SK-N-SH (cell line): ENCODE measurements around the gene CLEC5A. TPM values are rescaled to one million over a fixed set of nuclear protein-coding genes. Genes with fewer than 3 reads are reported as not detected.

ENCODE experiments used
- CTCF ChIA-PET: fragments of 300-600, 350-600 bp; formaldehyde crosslinking; extraction: SDS; loops from one replicate; lab custom pipeline; 2021; lab: Yijun Ruan, JAX
- POLR2A ChIA-PET: fragments of 350-600 bp; sonication (Branson Sonifier 250); formaldehyde crosslinking; extraction: SDS; loops from one replicate; lab custom pipeline; 2020; ENCODE audit warnings: antibody characterized with exemption, inconsistent platforms; lab: Yijun Ruan, JAX
- DNase-seq: peaks from one replicate; pipeline ENCODE4 v3.0.0; 2012
- H2AFZ ChIP-seq: fragments of 200-600 bp; sonication (generic); 2 replicates; pipeline ENCODE4 v1.8.1; 2016; ENCODE audit warnings: antibody characterized with exemption, mild to moderate bottlenecking, low read depth
- H3F3A ChIP-seq: fragments of 200-600 bp; sonication (generic); replicated peaks from 2 replicates; pipeline ENCODE3; 2016; ENCODE audit warnings: antibody characterized with exemption, mild to moderate bottlenecking; ENCODE audit not compliant: insufficient read depth
- H3K27ac ChIP-seq, 2 experiments: fragments of 200-500 bp in 1 of 2; fragments of 200-600 bp in 1 of 2; sonication (Bioruptor generic) in 1 of 2; sonication (generic), shearing (Covaris generic) in 1 of 2; 2 replicates each; pipeline versions ENCODE4 v1.5.1 to v1.6.1; 2014 to 2016; ENCODE audit warnings: low read depth in 2 of 2, inconsistent platforms in 1 of 2, low read length in 1 of 2, mild to moderate bottlenecking in 1 of 2, mixed read lengths in 1 of 2
- H3K27me3 ChIP-seq: fragments of 200-600 bp; sonication (generic), shearing (Covaris generic); 2 replicates; pipeline ENCODE4 v1.6.1; 2016; ENCODE audit warnings: mixed run types; ENCODE audit not compliant: insufficient read depth
- H3K36me3 ChIP-seq, 2 experiments: fragments of 200-500 bp in 1 of 2; fragments of 200-600 bp in 1 of 2; sonication (Bioruptor generic) in 1 of 2; sonication (generic) in 1 of 2; replicated peaks in 1 of 2; 2 replicates each; pipeline versions ENCODE3 to v1.5.1; 2014 to 2016; ENCODE audit warnings: low read length in 1 of 2, mild to moderate bottlenecking in 1 of 2; ENCODE audit not compliant: insufficient read depth in 2 of 2, control insufficient read depth in 1 of 2
- H3K4me1 ChIP-seq, 2 experiments: fragments of 200-500 bp in 1 of 2; fragments of 200-600 bp in 1 of 2; sonication (Bioruptor generic) in 1 of 2; sonication (generic), shearing (Covaris generic) in 1 of 2; 2 replicates each; pipeline versions ENCODE4 v1.5.1 to v1.6.1; 2014 to 2016; ENCODE audit warnings: low read depth in 1 of 2, low read length in 1 of 2, mixed run types in 1 of 2; ENCODE audit not compliant: insufficient read depth in 2 of 2, control insufficient read depth in 1 of 2
- H3K4me2 ChIP-seq: fragments of 200-600 bp; sonication (generic), shearing (Covaris generic); 2 replicates; pipeline ENCODE4 v1.6.1; 2017; ENCODE audit warnings: mixed run types
- H3K4me3 ChIP-seq, 2 experiments: fragments of 200-500 bp in 1 of 2; fragments of 200-600 bp in 1 of 2; sonication (Bioruptor generic) in 1 of 2; sonication (generic), shearing (Covaris generic) in 1 of 2; 2 replicates each; pipeline versions ENCODE4 v1.5.1 to v1.8.1; 2014 to 2016; ENCODE audit warnings: low read depth in 2 of 2, inconsistent platforms in 1 of 2, low read length in 1 of 2, mild to moderate bottlenecking in 1 of 2, mixed read lengths in 1 of 2, moderate library complexity in 1 of 2
- H3K79me2 ChIP-seq: fragments of 200-600 bp; sonication (generic); 2 replicates; pipeline ENCODE4 v1.8.1; 2017; ENCODE audit warnings: mild to moderate bottlenecking; ENCODE audit not compliant: insufficient read depth
- H3K9ac ChIP-seq: fragments of 200-600 bp; sonication (generic); 2 replicates; pipeline ENCODE4 v1.6.1; 2017; ENCODE audit warnings: mixed run types
- H3K9me2 ChIP-seq: fragments of 200-600 bp; sonication (generic); 2 replicates; pipeline ENCODE4 v1.6.1; 2017; ENCODE audit warnings: mixed run types
- H3K9me3 ChIP-seq: fragments of 200-600 bp; sonication (generic); 2 replicates; pipeline ENCODE4 v1.6.1; 2017; ENCODE audit warnings: mixed run types, mild to moderate bottlenecking, moderate library complexity
- H4K20me1 ChIP-seq: fragments of 200-600 bp; sonication (generic); 2 replicates; pipeline ENCODE4 v1.6.1; 2017; ENCODE audit warnings: mild to moderate bottlenecking, mixed run types; ENCODE audit not compliant: insufficient read depth
- ELF1 ChIP-seq: IDR thresholded peaks from 2 replicates; pipeline ENCODE4 v1.4.0; 2012
- EZH2phosphoT487 ChIP-seq: fragments of 200-600 bp; sonication (generic); IDR thresholded peaks from 2 replicates; pipeline ENCODE4 v1.6.1; 2017; ENCODE audit warnings: low read depth, mixed run types, mild to moderate bottlenecking, antibody characterized with exemption, moderate library complexity, borderline replicate concordance
- FOSL2 ChIP-seq: IDR thresholded peaks from 2 replicates; pipeline ENCODE4 v1.4.0; 2012; ENCODE audit warnings: low read depth, mild to moderate bottlenecking, moderate library complexity, borderline replicate concordance
- GATA2 ChIP-seq: sonication (generic); formaldehyde crosslinking; IDR thresholded peaks from 2 replicates; pipeline ENCODE4 v1.5.0; 2020; ENCODE audit warnings: mild to moderate bottlenecking, missing genetic modification reagents
- RXRA ChIP-seq: IDR thresholded peaks from 2 replicates; pipeline ENCODE4 v1.4.0; 2012; ENCODE audit warnings: low read depth, mild to moderate bottlenecking, borderline replicate concordance
- SIN3A ChIP-seq: IDR thresholded peaks from 2 replicates; pipeline ENCODE4 v1.6.1; 2012; ENCODE audit warnings: low read depth, mild to moderate bottlenecking, low read length, moderate library complexity, borderline replicate concordance
- YY1 ChIP-seq: IDR thresholded peaks from 2 replicates; pipeline ENCODE4 v1.4.0; 2012; ENCODE audit warnings: low read depth, mild to moderate bottlenecking
- WGBS: methylation state at CpG from one replicate; pipeline ENCODE4 v1.1.6; 2017; ENCODE audit warnings: low lambda C conversion rate; 5-methylcytosine and 5-hydroxymethylcytosine counted together
- polyA plus RNA-seq, 3 experiments: library from polyadenylated mRNA; depleted of rRNA; stranded (reverse); fragments of >200 nt; gene quantifications; 2 replicates each; pipeline ENCODE4 v1.2.3, GENCODE V29; 2012
- TF ChIP-seq, protein P1 (sequence below): IDR thresholded peaks from 2 replicates; pipeline ENCODE4 v1.6.1; 2012; ENCODE audit warnings: mild to moderate bottlenecking, low read depth, low read length, moderate library complexity
- TF ChIP-seq, protein P2 (sequence below): fragments of 150-350 bp; IDR thresholded peaks from 2 replicates; pipeline ENCODE4 v1.6.1; 2016; ENCODE audit warnings: mild to moderate bottlenecking, low read depth, low read length
- TF ChIP-seq, protein P3 (sequence below): fragments of 200-600 bp; sonication (generic); IDR thresholded peaks from 2 replicates; pipeline ENCODE4 v1.6.1; 2017; ENCODE audit warnings: antibody characterized with exemption, mild to moderate bottlenecking, moderate library complexity

Gene CLEC5A
- polyA plus RNA-seq, 1 of the 3 experiments (the other 2 are of a cell fraction), result not detected

DNA sequence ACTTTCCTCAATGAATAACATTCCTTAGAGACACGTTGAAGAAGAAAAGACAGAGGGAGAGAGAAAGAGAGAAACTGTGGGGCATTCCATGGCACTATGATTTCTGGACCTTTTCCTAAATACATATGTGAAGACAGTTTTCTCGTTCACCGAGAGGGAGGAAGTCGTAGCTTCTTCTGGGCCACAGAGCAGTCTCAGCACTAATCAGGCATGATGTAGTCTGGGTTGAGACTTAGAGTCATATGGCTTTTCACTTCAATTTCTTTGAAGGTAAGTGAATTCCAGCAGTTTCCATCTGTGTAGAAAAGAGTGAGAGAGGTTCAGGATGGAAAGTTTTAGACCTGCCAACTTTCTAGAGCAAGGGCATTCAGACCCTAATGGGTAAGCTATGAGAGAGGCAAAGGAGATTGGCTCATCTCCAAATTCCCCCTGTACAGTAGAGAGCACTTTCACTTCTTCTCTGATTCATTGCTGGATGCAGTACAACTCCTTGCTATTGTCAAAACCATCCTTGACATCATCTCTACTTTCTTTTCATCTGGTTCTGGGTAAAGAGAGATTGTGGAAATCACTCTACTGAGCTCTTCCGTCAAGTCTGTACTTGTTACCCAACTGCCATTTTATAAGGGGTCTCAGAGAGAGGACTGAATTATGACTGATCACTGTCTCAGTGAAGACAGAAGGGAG, 62.1 kb downstream of the CLEC5A start:
- no peak overlapping the region for H3K27ac ChIP-seq
- no peaks in the 10 kb centered on the region for H3F3A ChIP-seq
- H2AFZ ChIP-seq, result no peak overlapping the region
- TF ChIP-seq EZH2phosphoT487 (no peak), YY1 (no peak), FOSL2 (no peak), RXRA (no peak), SIN3A (no peak), ELF1 (no peak), GATA2 (no peak)
- TF ChIP-seq, protein P1, sequence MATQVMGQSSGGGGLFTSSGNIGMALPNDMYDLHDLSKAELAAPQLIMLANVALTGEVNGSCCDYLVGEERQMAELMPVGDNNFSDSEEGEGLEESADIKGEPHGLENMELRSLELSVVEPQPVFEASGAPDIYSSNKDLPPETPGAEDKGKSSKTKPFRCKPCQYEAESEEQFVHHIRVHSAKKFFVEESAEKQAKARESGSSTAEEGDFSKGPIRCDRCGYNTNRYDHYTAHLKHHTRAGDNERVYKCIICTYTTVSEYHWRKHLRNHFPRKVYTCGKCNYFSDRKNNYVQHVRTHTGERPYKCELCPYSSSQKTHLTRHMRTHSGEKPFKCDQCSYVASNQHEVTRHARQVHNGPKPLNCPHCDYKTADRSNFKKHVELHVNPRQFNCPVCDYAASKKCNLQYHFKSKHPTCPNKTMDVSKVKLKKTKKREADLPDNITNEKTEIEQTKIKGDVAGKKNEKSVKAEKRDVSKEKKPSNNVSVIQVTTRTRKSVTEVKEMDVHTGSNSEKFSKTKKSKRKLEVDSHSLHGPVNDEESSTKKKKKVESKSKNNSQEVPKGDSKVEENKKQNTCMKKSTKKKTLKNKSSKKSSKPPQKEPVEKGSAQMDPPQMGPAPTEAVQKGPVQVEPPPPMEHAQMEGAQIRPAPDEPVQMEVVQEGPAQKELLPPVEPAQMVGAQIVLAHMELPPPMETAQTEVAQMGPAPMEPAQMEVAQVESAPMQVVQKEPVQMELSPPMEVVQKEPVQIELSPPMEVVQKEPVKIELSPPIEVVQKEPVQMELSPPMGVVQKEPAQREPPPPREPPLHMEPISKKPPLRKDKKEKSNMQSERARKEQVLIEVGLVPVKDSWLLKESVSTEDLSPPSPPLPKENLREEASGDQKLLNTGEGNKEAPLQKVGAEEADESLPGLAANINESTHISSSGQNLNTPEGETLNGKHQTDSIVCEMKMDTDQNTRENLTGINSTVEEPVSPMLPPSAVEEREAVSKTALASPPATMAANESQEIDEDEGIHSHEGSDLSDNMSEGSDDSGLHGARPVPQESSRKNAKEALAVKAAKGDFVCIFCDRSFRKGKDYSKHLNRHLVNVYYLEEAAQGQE, result no peak
- TF ChIP-seq, protein P2, sequence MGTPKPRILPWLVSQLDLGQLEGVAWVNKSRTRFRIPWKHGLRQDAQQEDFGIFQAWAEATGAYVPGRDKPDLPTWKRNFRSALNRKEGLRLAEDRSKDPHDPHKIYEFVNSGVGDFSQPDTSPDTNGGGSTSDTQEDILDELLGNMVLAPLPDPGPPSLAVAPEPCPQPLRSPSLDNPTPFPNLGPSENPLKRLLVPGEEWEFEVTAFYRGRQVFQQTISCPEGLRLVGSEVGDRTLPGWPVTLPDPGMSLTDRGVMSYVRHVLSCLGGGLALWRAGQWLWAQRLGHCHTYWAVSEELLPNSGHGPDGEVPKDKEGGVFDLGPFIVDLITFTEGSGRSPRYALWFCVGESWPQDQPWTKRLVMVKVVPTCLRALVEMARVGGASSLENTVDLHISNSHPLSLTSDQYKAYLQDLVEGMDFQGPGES, result no peak
- TF ChIP-seq, protein P3, sequence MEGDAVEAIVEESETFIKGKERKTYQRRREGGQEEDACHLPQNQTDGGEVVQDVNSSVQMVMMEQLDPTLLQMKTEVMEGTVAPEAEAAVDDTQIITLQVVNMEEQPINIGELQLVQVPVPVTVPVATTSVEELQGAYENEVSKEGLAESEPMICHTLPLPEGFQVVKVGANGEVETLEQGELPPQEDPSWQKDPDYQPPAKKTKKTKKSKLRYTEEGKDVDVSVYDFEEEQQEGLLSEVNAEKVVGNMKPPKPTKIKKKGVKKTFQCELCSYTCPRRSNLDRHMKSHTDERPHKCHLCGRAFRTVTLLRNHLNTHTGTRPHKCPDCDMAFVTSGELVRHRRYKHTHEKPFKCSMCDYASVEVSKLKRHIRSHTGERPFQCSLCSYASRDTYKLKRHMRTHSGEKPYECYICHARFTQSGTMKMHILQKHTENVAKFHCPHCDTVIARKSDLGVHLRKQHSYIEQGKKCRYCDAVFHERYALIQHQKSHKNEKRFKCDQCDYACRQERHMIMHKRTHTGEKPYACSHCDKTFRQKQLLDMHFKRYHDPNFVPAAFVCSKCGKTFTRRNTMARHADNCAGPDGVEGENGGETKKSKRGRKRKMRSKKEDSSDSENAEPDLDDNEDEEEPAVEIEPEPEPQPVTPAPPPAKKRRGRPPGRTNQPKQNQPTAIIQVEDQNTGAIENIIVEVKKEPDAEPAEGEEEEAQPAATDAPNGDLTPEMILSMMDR, result no peak
- no peak overlapping the region for H3K9ac ChIP-seq
- H3K36me3 ChIP-seq, result no peaks in the 10 kb centered on the region
- no peak for DNase-seq
- no peaks in the 10 kb centered on the region for H3K79me2 ChIP-seq
- CTCF ChIA-PET, result interaction anchor here (0.8 kb wide), 1 partner anchor 26 kb away, joined by 3 read pairs; no protein-coding TSS in a partner anchor
- POLR2A ChIA-PET, result no interaction called here
- H3K9me3 ChIP-seq, result no peaks in the 10 kb centered on the region
- WGBS, result 3% methylated on average over 5 of the region's 5 CpGs
- no peak overlapping the region for H3K4me2 ChIP-seq
- no peaks in the 10 kb centered on the region for H3K9me2 ChIP-seq
- no peaks in the 10 kb centered on the region for H3K27me3 ChIP-seq
- no peak overlapping the region for H3K4me3 ChIP-seq
- H3K4me1 ChIP-seq, result no peaks in the 10 kb centered on the region
- no peaks in the 10 kb centered on the region for H4K20me1 ChIP-seq
